NB4 (cell line): ENCODE measurements around the gene GCH1.

Source experiments
- POLR2A ChIP-seq: IDR thresholded peaks from 2 replicates; pipeline ENCODE4 v1.6.1; 2011; ENCODE audit warnings: mild to moderate bottlenecking; ENCODE audit not compliant: insufficient read length; ENCODE audit errors: extremely low read depth
- TF ChIP-seq, protein P1 (sequence below): IDR thresholded peaks from one replicate; pipeline ENCODE4 v1.5.1; 2012; ENCODE audit warnings: low read depth, low read length

DNA sequence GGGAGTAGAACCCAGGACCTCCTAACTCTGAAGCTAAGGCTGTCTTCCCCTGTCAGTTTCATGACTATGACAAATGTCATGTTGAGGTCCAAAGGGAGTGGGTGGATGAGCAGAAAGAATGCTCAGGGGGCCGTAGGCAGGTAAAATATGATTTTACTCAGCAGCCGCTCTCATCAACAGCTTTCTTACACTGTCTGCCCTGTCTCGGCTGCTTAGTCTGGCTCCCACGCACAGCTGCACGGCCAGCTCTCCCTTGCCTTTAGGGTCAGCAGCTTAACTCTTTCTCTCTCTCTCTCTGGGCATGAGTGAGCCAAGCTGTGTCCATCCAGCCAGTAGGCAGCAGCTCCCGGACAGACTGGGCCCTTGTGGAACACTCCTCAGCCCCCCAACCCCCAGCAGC, 95.2 kb downstream of the GCH1 start:
- TF ChIP-seq, protein P1, sequence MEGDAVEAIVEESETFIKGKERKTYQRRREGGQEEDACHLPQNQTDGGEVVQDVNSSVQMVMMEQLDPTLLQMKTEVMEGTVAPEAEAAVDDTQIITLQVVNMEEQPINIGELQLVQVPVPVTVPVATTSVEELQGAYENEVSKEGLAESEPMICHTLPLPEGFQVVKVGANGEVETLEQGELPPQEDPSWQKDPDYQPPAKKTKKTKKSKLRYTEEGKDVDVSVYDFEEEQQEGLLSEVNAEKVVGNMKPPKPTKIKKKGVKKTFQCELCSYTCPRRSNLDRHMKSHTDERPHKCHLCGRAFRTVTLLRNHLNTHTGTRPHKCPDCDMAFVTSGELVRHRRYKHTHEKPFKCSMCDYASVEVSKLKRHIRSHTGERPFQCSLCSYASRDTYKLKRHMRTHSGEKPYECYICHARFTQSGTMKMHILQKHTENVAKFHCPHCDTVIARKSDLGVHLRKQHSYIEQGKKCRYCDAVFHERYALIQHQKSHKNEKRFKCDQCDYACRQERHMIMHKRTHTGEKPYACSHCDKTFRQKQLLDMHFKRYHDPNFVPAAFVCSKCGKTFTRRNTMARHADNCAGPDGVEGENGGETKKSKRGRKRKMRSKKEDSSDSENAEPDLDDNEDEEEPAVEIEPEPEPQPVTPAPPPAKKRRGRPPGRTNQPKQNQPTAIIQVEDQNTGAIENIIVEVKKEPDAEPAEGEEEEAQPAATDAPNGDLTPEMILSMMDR, result no peak
- no peak for TF ChIP-seq POLR2A
